Right lobe of liver (tissue), 4 donors: Measurements from ENCODE around the gene TMOD4.

Source experiments
- CTCF ChIP-seq, 4 donors: fragments of 200-600 bp in 3 of 4; fragments of 450-650 bp in 1 of 4; IDR thresholded peaks; one replicate each; pipeline versions ENCODE4 v1.5.1 to v1.8.0; 2016 to 2022; ENCODE audit warnings: antibody characterized with exemption in 4 of 4, mild to moderate bottlenecking in 2 of 4
- POLR2A ChIP-seq: fragments of 450-650 bp; IDR thresholded peaks from one replicate; pipeline ENCODE4 v1.6.1; 2017; ENCODE audit warnings: antibody characterized with exemption, mild to moderate bottlenecking
- donor health status: DM: no; HTN: no; CAD: no.
- donor health status: DM: no; HTN: no; CAD: no.
- donor health status: DM: no; HTN: yes; CAD: no.

- TF ChIP-seq CTCF (IDR thresholded peaks at IDR 0.05) = no peak
- no peak for TF ChIP-seq POLR2A
Measured at GRCh38 chr1:151143986-151144385, 31.8 kb downstream of the TMOD4 start.
